ENCODE results near the gene PDK4. TPM values are rescaled to one million over a fixed set of nuclear protein-coding genes. Genes with fewer than 3 reads are reported as not detected.

The PDK4 gene
- total and polyA plus RNA-seq, 2 of the 13 experiments (the other 11 are each of a cell fraction or from before 2014, with no cell fraction given), result 0.04 TPM; not detected in 1

DNA sequence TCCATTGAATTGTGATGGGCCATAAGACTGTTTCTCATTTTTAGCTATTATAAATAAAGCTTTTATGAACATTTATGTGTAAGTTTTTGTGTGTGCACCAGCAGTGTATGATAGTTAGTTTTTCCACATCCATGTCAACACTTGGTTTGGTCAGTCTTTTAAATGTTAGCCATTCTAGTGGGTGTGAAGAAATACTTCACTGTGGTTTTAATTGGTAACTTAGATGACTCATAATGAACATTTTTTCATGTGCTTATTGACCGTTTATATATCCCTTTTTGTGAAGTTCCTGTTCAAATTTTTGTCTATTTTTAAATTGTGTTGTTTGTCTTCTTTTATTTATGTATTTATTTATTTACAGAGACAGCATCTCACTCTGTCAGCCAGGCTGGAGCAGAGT lies 23.6 kb upstream of the PDK4 start:
- DNase-seq (ENCODE audit: low spot score), result no peak
- ChIA-PET CTCF (ENCODE audit: low intra/inter-chr PET ratio, low total read pairs) (no interaction called here), POLR2A (no interaction called here)
- H3K36me3 ChIP-seq (replicated peaks in 1 of 2; ENCODE audit: control insufficient read depth in 1 of 2, insufficient read depth in 2 of 2, low read length in 2 of 2), result no peaks in the 10 kb centered on the region
- in situ Hi-C loops (cut with HindIII; ENCODE audit: extremely low pct_ligation_motif_present, low pct_unique_long_range_greater_than_20kb) (no loop called here), intact Hi-C loops (cut with micrococcal nuclease; ENCODE audit: unreplicated experiment) (no loop called here)
- TF ChIP-seq DNMT1 (CRISPR knock-in tag; IDR thresholded peaks at IDR 0.05) (no peak), PHB2 (IDR thresholded peaks at IDR 0.05; ENCODE audit: partially characterized antibody) (no peak)
- H3K4me3 ChIP-seq (replicated peaks in 1 of 3; ENCODE audit: insufficient read depth in 1 of 3, low read depth in 2 of 3, low read length in 3 of 3), result no peak overlapping the region
- H3K9ac ChIP-seq (ENCODE audit: insufficient read depth, low read depth, low read length), result no peak overlapping the region
- no TSS peak for BruUV-seq (replicated peaks)
- no peaks in the 10 kb centered on the region for H3K27me3 ChIP-seq (ENCODE audit: control insufficient read depth in 1 of 2, insufficient read depth in 2 of 2, low read length in 2 of 2)
- no peak overlapping the region for H3K27ac ChIP-seq (ENCODE audit: extremely low read length, insufficient read depth, low read length)
- H3K79me2 ChIP-seq (ENCODE audit: insufficient read depth, low read length), result no peaks in the 10 kb centered on the region
- no peak for FAIRE-seq
- WGBS (ENCODE audit: low lambda C conversion rate), result 0% methylated on average over 1 of the region's 1 CpG
- no peak overlapping the region for H3K4me2 ChIP-seq (ENCODE audit: low read depth, low read length)
- H2AFZ ChIP-seq (ENCODE audit: low read length), result no peak overlapping the region
- H3K4me1 ChIP-seq (ENCODE audit: insufficient read depth, low read length), result no peaks in the 10 kb centered on the region
- no peak for ATAC-seq
- no peaks in the 10 kb centered on the region for H4K20me1 ChIP-seq (ENCODE audit: insufficient read depth, low read length)
- H3K9me3 ChIP-seq (ENCODE audit: low read length), result no peaks in the 10 kb centered on the region

- Histone ChIP-seq H3K4me2 (ENCODE audit: low read depth, low read length) (no peak overlapping the region), H3K9me3 (ENCODE audit: low read length) (no peaks in the 10 kb centered on the region; the same call in 1 of the 2 replicates), H3K79me2 (ENCODE audit: insufficient read depth, low read length) (no peaks in the 10 kb centered on the region), H2AFZ (ENCODE audit: low read length) (no peak overlapping the region), H3K27me3 (ENCODE audit: control insufficient read depth in 1 of 2, insufficient read depth in 2 of 2, low read length in 2 of 2) (no peaks in the 10 kb centered on the region), H3K9ac (ENCODE audit: insufficient read depth, low read depth, low read length) (no peak overlapping the region), H4K20me1 (ENCODE audit: insufficient read depth, low read length) (no peaks in the 10 kb centered on the region), H3K36me3 (replicated peaks in 1 of 2; ENCODE audit: control insufficient read depth in 1 of 2, insufficient read depth in 2 of 2, low read length in 2 of 2) (no peaks in the 10 kb centered on the region), H3K4me3 (replicated peaks in 1 of 3; ENCODE audit: insufficient read depth in 1 of 3, low read depth in 2 of 3, low read length in 3 of 3) (no peak overlapping the region), H3K4me1 (ENCODE audit: insufficient read depth, low read length) (no peaks in the 10 kb centered on the region), H3K27ac (ENCODE audit: extremely low read length, insufficient read depth, low read length) (no peak overlapping the region)
- no TSS peak for BruUV-seq (replicated peaks)
- no peak for FAIRE-seq
- ATAC-seq, result no peak
- no peak for DNase-seq (ENCODE audit: low spot score)
- in situ Hi-C loops (cut with HindIII; ENCODE audit: extremely low pct_ligation_motif_present, low pct_unique_long_range_greater_than_20kb) (no loop called here), intact Hi-C loops (cut with micrococcal nuclease; ENCODE audit: unreplicated experiment) (no loop called here)
- ChIA-PET POLR2A (no interaction called here), CTCF (ENCODE audit: low intra/inter-chr PET ratio, low total read pairs) (no interaction called here)
- WGBS (ENCODE audit: low lambda C conversion rate), result 11% methylated on average over 2 of the region's 2 CpGs
- TF ChIP-seq RAD51 (IDR thresholded peaks at IDR 0.05; ENCODE audit: borderline replicate concordance) (no peak), HNRNPLL (IDR thresholded peaks at IDR 0.05; ENCODE audit: low read depth, low read length, poor library complexity, severe bottlenecking) (no peak), MED8 (CRISPR knock-in tag; IDR thresholded peaks at IDR 0.05; ENCODE audit: insufficient replicate concordance) (no peak), THAP7 (CRISPR knock-in tag; IDR thresholded peaks at IDR 0.05) (no peak), ZNF724P (CRISPR knock-in tag; IDR thresholded peaks at IDR 0.05; ENCODE audit: borderline replicate concordance) (no peak), AHDC1 (CRISPR knock-in tag; IDR thresholded peaks at IDR 0.05; ENCODE audit: borderline replicate concordance) (no peak)
- TF ChIP-seq, protein P1, sequence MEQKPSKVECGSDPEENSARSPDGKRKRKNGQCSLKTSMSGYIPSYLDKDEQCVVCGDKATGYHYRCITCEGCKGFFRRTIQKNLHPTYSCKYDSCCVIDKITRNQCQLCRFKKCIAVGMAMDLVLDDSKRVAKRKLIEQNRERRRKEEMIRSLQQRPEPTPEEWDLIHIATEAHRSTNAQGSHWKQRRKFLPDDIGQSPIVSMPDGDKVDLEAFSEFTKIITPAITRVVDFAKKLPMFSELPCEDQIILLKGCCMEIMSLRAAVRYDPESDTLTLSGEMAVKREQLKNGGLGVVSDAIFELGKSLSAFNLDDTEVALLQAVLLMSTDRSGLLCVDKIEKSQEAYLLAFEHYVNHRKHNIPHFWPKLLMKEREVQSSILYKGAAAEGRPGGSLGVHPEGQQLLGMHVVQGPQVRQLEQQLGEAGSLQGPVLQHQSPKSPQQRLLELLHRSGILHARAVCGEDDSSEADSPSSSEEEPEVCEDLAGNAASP (CRISPR knock-in tag; IDR thresholded peaks at IDR 0.05; ENCODE audit: borderline replicate concordance), result no peak
Observed at GRCh38 chr7:95619517-95619916, 23.2 kb upstream of the PDK4 start.
